Mesendoderm (in vitro differentiated cells): ENCODE results near the gene SPECC1L.
A peak's percentile ranks its signal among the peaks of the same experiment; 100 is the strongest.

ENCODE experiments used
- DNase-seq: peaks from one replicate; pipeline ENCODE4 v3.0.0; 2013
- H2AK5ac ChIP-seq: 2 replicates; pipeline ENCODE4 v1.6.1; 2013; ENCODE audit warnings: low read length, inconsistent platforms
- H2BK120ac ChIP-seq: 2 replicates; pipeline ENCODE4 v1.6.1; 2013; ENCODE audit warnings: low read depth, mild to moderate bottlenecking, low read length, moderate library complexity, mixed read lengths
- H2BK15ac ChIP-seq: replicated peaks from 2 replicates; pipeline ENCODE4 v1.6.1; 2013; ENCODE audit warnings: low read depth, mild to moderate bottlenecking, moderate library complexity
- H2BK5ac ChIP-seq: 2 replicates; pipeline ENCODE4 v1.6.1; 2013; ENCODE audit warnings: low read length, inconsistent platforms
- H3K18ac ChIP-seq: 2 replicates; pipeline ENCODE4 v1.6.1; 2013; ENCODE audit warnings: mild to moderate bottlenecking, low read length, mixed read lengths
- H3K23ac ChIP-seq: one replicate; pipeline ENCODE4 v1.6.1; 2013; ENCODE audit warnings: low read length
- H3K27ac ChIP-seq: 2 replicates; pipeline ENCODE4 v1.5.1; 2013; ENCODE audit warnings: low read depth, mild to moderate bottlenecking, inconsistent platforms, low read length, moderate library complexity
- H3K27me3 ChIP-seq: 2 replicates; pipeline ENCODE4 v1.6.1; 2013; ENCODE audit warnings: low read length, control low read depth, mild to moderate bottlenecking, inconsistent platforms; ENCODE audit not compliant: insufficient read depth, poor library complexity
- H3K36me3 ChIP-seq: 2 replicates; pipeline ENCODE4 v1.6.1; 2013; ENCODE audit warnings: low read length, inconsistent platforms; ENCODE audit not compliant: control insufficient read depth, insufficient read depth
- H3K4ac ChIP-seq: one replicate; pipeline ENCODE4 v1.6.1; 2013; ENCODE audit warnings: low read depth, mild to moderate bottlenecking, low read length, moderate library complexity
- H3K4me1 ChIP-seq: 2 replicates; pipeline ENCODE4 v1.6.1; 2013; ENCODE audit warnings: low read depth, low read length, inconsistent platforms; ENCODE audit not compliant: control insufficient read depth
- H3K4me2 ChIP-seq: 2 replicates; pipeline ENCODE4 v1.6.1; 2013; ENCODE audit warnings: low read length
- H3K4me3 ChIP-seq: 2 replicates; pipeline ENCODE4 v1.5.1; 2013; ENCODE audit warnings: mild to moderate bottlenecking, low read length
- H3K56ac ChIP-seq: one replicate; pipeline ENCODE4 v1.6.1; 2013; ENCODE audit warnings: low read length
- H3K79me1 ChIP-seq: 2 replicates; pipeline ENCODE4 v1.6.1; 2013; ENCODE audit warnings: low read length, inconsistent platforms
- H3K79me2 ChIP-seq: 2 replicates; pipeline ENCODE4 v1.6.1; 2013; ENCODE audit warnings: mild to moderate bottlenecking, low read length; ENCODE audit not compliant: control insufficient read depth, insufficient read depth
- H3K9ac ChIP-seq: 2 replicates; pipeline ENCODE4 v1.6.1; 2013; ENCODE audit warnings: low read length, inconsistent platforms
- H4K5ac ChIP-seq: one replicate; pipeline ENCODE4 v1.6.1; 2013; ENCODE audit warnings: low read length
- H4K8ac ChIP-seq: one replicate; pipeline ENCODE4 v1.6.1; 2013; ENCODE audit warnings: low read depth, mild to moderate bottlenecking, control low read depth, low read length, moderate library complexity
- WGBS: extraction: QIAGEN DNeasy Blood & Tissue Kit; methylation state at CpG from one replicate; pipeline ENCODE4 v1.1.7; 2013; ENCODE audit warnings: low lambda C conversion rate, missing lambda C conversion rate; ENCODE audit not compliant: insufficient coverage; ENCODE audit errors: extremely low coverage; 5-methylcytosine and 5-hydroxymethylcytosine counted together

The SPECC1L gene

DNA sequence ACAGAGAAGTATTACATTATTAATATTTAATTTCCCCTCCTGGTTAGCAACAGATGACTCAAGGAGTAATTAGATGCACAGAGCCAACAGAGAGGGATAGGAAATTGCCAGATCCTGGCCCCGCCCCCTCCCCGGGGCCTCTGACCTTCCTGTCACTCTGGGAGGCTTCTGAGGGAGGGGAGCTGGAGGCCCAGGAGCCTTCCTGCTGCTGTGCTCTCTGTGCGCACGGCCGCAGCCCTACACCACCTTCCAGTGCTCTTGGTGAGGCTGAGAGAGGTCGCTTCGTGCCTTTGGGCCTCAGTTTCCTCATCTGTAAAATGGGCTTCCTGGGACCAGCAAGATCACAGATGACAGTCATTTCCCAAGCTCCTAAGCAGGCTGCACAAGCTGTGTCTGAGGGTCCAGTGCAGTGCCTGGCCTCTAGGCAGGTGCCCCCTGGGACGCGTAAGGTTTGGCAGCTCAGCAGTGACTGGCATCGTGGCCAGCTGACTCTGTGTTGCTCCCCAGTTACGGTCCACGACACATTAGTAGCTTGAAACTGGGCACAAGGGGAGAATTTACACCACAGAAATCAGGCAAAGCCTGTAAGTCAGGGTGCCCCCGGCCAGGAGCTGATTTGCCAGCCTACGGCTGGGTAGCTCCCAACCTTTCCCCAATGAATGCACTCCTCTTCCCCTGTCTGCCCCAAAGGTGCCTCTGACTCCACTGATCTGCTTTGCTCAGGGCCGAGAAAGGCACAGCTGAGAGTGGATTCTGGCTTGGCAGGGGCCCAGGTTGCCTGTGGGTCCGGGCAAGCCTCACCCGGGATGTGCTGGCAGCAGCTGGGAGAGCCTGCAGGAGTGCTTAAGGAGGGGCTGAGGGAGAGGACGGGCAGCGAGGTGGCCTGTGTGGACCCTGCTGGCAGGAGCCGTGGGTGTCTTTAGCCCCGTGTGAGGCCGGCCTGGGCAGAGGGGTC is 159.1 kb downstream of the SPECC1L start:
- H3K9ac ChIP-seq, result no peak overlapping the region
- no peaks in the 10 kb centered on the region for H3K79me2 ChIP-seq
- no peak overlapping the region for H2BK15ac ChIP-seq
- H3K56ac ChIP-seq, result no peak overlapping the region
- no peak overlapping the region for H3K4me2 ChIP-seq
- H3K4ac ChIP-seq, result no peak overlapping the region
- no peak overlapping the region for H2BK120ac ChIP-seq
- H4K8ac ChIP-seq, result no peak overlapping the region
- H3K79me1 ChIP-seq, result no peaks in the 10 kb centered on the region
- no peak overlapping the region for H3K23ac ChIP-seq
- H3K4me3 ChIP-seq, result no peak overlapping the region
- no peaks in the 10 kb centered on the region for H3K36me3 ChIP-seq
- peak; percentile 46 for DNase-seq
- WGBS, result no CpG with 5 or more reads among the region's 22 CpGs
- no peak overlapping the region for H3K18ac ChIP-seq
- H4K5ac ChIP-seq, result no peak overlapping the region
- no peak overlapping the region for H3K27ac ChIP-seq
- H3K4me1 ChIP-seq, result no peaks in the 10 kb centered on the region
- H3K27me3 ChIP-seq, result no peaks in the 10 kb centered on the region
- no peak overlapping the region for H2AK5ac ChIP-seq
- no peak overlapping the region for H2BK5ac ChIP-seq

- Histone ChIP-seq H3K79me2 (no peaks in the 10 kb centered on the region), H3K23ac (no peak overlapping the region), H2AK5ac (no peak overlapping the region), H2BK120ac (no peak overlapping the region), H2BK15ac (no peak overlapping the region), H3K9ac (no peak overlapping the region), H3K27me3 (no peaks in the 10 kb centered on the region), H3K4me2 (no peak overlapping the region), H2BK5ac (no peak overlapping the region), H3K4me3 (no peak overlapping the region), H3K4me1 (no peaks in the 10 kb centered on the region), H3K27ac (no peak overlapping the region), H3K79me1 (no peaks in the 10 kb centered on the region), H3K18ac (no peak overlapping the region), H3K4ac (no peak overlapping the region), H3K36me3 (no peaks in the 10 kb centered on the region), H3K56ac (no peak overlapping the region), H4K5ac (no peak overlapping the region), H4K8ac (no peak overlapping the region)
- no peak for DNase-seq
- WGBS, result no CpG with 5 or more reads among the region's 14 CpGs
Measured at GRCh38 chr22:24430431-24431308, 160.0 kb downstream of the SPECC1L start.

GRCh38 chr22:24431309-24432034 is 160.8 kb downstream of the SPECC1L start:
- no peak overlapping the region for H3K23ac ChIP-seq
- no peaks in the 10 kb centered on the region for H3K36me3 ChIP-seq
- WGBS, result no CpG with 5 or more reads among the region's 9 CpGs
- H3K9ac ChIP-seq, result no peak overlapping the region
- no peak overlapping the region for H3K4me2 ChIP-seq
- H2BK5ac ChIP-seq, result no peak overlapping the region
- no peaks in the 10 kb centered on the region for H3K4me1 ChIP-seq
- no peaks in the 10 kb centered on the region for H3K79me2 ChIP-seq
- H3K27me3 ChIP-seq, result no peaks in the 10 kb centered on the region
- no peak overlapping the region for H3K27ac ChIP-seq
- no peak overlapping the region for H2AK5ac ChIP-seq
- H4K8ac ChIP-seq, result no peak overlapping the region
- no peak overlapping the region for H2BK15ac ChIP-seq
- no peak overlapping the region for H3K56ac ChIP-seq
- DNase-seq, result no peak
- no peak overlapping the region for H3K18ac ChIP-seq
- no peak overlapping the region for H4K5ac ChIP-seq
- H3K79me1 ChIP-seq, result no peaks in the 10 kb centered on the region
- no peak overlapping the region for H2BK120ac ChIP-seq
- no peak overlapping the region for H3K4ac ChIP-seq
- no peak overlapping the region for H3K4me3 ChIP-seq

GRCh38 chr22:24432059-24432853 is 161.6 kb downstream of the SPECC1L start:
- Histone ChIP-seq H2BK5ac (no peak overlapping the region), H3K4me3 (no peak overlapping the region), H3K4me2 (no peak overlapping the region), H2AK5ac (no peak overlapping the region), H3K79me1 (no peaks in the 10 kb centered on the region), H3K9ac (no peak overlapping the region), H3K23ac (no peak overlapping the region), H3K4ac (no peak overlapping the region), H4K5ac (no peak overlapping the region), H3K56ac (no peak overlapping the region), H3K27ac (no peak overlapping the region), H3K79me2 (no peaks in the 10 kb centered on the region), H2BK120ac (no peak overlapping the region), H4K8ac (no peak overlapping the region), H3K4me1 (no peaks in the 10 kb centered on the region), H3K18ac (no peak overlapping the region), H3K27me3 (no peaks in the 10 kb centered on the region), H3K36me3 (no peaks in the 10 kb centered on the region), H2BK15ac (no peak overlapping the region)
- WGBS, result no CpG with 5 or more reads among the region's 17 CpGs
- DNase-seq, result no peak
